PC-3 (cell line): ENCODE data around the gene PPP1R9B.

Experiments
- CTCF ChIP-seq: fragments of 300-600 bp; sonication (generic); conservative IDR thresholded peaks from 2 replicates; pipeline ENCODE4 v1.5.1; 2017; ENCODE audit warnings: antibody characterized with exemption, low read depth, mild to moderate bottlenecking, low read length
- EZH2 ChIP-seq: fragments of 300-600 bp; sonication (generic); IDR thresholded peaks from one replicate; pipeline ENCODE4 v1.6.1; 2017; ENCODE audit warnings: antibody characterized with exemption, mild to moderate bottlenecking, low read length; ENCODE audit not compliant: unreplicated experiment

DNA sequence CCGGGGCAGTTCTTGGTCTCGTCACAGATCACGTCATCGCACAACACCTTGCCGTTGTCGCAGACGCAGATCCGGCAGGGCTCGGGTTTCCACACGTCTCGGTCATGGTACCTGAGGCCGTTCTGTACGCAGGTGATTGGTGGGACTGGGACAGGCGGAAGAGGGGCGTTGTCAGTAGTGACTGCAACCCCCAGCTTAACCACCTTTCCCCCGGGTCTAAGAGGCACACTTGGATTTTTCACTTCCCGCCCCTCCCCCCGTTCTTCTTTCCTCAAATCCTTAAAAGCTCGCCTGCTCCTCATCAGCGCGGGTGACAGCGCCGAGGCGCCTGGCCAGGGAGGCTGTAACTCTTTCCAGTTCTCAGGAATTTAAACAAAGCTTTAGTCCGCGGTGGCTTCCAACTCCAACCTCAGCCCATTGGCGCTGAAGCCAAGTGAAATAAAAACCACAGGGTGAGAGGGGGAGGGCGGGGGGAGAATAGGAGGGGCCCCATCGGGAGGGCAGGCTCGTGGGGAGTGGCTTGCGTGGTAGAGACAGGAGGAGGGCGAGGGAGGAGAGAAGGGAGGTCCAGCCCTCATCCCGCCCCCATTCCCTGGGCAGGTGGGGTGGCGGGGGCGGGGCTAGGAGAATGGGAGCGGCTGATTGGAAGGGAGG is 49.5 kb upstream of the PPP1R9B start:
- no peak for TF ChIP-seq CTCF
- no peak for TF ChIP-seq EZH2
